Diencephalon (tissue), 1 donor: ENCODE measurements around the gene TNFRSF18. TPM values are rescaled to one million over a fixed set of nuclear protein-coding genes. Genes with fewer than 3 reads are reported as not detected.
A peak's percentile ranks its signal among the peaks of the same experiment; 100 is the strongest.

Source experiments
- small RNA-seq: library from RNA; depleted of rRNA; stranded (forward); fragments of <200 nt; gene quantifications from one replicate; pipeline ENCODE3, GENCODE V24; 2014
- total RNA-seq: library from RNA; depleted of rRNA; stranded (reverse); fragments of >200 nt; gene quantifications from one replicate; pipeline ENCODE4 v1.2.3, GENCODE V29; 2014

TNFRSF18 gene, protein sequence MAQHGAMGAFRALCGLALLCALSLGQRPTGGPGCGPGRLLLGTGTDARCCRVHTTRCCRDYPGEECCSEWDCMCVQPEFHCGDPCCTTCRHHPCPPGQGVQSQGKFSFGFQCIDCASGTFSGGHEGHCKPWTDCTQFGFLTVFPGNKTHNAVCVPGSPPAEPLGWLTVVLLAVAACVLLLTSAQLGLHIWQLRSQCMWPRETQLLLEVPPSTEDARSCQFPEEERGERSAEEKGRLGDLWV
- total RNA-seq = not detected

DNA sequence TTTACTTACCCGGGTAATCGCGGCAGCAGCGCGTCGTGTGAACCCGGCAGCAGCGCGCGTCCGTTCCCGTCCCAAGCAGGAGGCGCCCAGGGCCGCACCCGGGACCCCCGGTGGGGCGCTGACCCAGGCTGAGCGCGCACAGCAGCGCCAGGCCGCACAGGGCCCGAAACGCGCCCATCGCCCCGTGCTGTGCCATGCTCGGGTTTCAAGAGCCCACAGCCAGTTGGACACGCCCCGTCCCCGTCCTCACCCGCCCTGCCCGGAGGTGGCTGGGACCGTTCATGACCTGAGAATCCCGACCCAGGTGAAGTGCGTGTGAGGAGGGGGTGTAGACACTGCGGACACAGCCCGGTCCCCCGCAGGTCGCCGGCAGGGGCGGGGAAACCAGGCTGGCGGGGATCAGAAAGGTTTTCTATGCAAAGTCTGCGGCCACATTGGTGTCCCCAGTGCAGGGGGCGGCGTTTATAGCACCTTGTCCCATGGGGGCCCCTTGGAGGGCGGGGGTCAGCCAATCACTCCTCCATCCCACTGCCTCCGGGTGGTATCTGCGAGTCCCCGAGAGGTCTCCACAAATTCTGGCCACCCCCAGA, at the start of gene TNFRSF18:
Gene TNFRSF18 (minus strand): TSS at position 217 of the 590 bp plus-strand sequence. CDS start 21 bp downstream, at position 196.

DNA sequence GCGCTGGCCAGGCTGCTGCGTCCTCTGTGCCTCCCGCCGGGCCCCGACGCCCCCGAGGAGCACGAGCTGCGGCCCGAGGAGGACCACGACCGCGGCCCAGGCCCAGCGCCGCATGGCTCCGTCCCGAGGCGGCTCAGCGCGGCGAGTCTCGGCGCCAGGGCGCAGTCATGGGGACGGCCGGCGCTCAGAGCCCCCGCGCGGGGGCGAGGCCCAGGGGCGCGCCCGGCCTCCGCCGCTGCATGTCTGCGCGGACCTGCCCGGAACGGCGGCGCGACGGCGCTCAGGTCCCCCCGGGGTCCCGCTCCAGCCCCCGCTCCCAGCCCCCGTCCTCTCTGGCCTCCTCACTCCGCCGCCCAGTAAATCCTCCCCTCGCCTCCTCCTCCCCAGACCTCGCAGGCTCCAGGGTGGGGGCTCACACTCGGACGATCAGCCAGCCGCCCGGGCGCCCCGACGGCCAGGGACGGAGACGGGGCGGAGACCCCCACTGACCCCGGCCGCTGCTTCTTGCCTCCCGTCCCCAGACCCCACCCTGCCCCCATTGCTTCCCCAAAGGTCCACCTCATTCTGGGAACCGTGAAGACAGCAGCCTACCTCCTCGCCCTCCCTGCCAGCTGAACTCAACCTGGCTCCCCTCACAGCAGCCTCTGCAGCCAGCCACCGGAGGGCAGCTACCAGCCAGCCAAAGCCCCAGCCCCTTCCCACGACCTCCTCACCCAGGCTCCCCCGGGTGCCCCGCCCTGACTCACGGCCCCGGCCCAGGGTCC, 40.4 kb upstream of the TNFRSF18 start, which contains the start of gene C1QTNF12:
Gene C1QTNF12 (minus strand): TSS at position 146 of the 764 bp plus-strand sequence. CDS start 32 bp downstream, at position 114.

DNA sequence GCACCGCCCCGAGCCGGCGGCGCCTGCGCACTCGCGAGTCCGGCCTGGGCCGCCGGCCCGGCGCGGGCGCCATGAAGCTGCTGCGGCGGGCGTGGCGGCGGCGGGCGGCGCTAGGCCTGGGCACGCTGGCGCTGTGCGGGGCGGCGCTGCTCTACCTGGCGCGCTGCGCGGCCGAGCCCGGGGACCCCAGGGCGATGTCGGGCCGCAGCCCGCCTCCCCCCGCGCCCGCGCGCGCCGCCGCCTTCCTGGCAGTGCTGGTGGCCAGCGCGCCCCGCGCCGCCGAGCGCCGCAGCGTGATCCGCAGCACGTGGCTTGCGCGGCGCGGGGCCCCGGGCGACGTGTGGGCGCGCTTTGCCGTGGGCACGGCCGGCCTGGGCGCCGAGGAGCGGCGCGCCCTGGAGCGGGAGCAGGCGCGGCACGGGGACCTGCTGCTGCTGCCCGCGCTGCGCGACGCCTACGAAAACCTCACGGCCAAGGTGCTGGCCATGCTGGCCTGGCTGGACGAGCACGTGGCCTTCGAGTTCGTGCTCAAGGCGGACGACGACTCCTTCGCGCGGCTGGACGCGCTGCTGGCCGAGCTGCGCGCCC, 25.9 kb upstream of the TNFRSF18 start, which contains the start of gene B3GALT6:
Gene B3GALT6 (plus strand): TSS at position 30 of the 588 bp plus-strand sequence. CDS start 42 bp downstream, at position 72.

DNA sequence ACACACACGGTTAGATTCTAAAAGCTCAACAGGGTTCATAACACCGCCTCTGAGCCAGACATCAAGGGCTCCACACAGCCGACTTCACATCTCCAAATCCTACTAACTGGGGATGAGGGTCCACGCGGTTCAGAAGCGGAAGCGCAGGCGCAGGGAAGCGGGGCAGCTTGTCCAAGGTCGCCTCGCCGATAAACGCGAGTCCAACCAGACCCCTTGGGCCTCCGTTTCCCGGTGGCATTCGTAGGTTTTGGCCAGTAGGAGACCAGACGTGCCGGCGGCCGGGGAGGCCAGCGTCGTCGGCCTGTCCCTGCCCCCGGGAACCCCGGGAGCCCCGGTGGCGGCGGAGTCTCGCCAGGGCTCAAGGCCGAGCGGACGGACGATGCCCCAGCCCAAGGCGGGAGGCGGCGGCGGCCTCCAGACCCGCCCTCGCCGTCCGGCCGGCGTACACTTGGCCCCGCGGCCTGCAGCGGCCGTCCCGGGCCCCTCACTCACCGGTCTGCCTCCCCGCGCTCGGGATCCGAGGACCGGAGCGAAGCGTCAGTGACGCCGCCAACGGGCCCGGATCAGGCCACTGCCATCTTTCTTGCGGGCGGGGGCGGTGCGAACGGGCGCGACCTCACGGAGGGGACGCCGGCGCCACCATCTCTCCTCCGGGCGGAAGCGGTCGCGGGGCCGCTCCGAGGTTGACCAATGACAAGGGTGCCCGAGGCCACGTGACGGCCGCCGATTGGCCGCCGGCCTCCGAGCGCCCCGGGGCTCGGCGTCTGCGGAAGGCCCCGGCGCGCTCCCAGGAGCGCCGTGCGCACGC, 25.2 kb upstream of the TNFRSF18 start, which contains the start of gene SDF4:
Gene SDF4 (minus strand): TSS at position 602 of the 808 bp plus-strand sequence. CDS start 3,229 bp downstream, outside the sequence.

DNA sequence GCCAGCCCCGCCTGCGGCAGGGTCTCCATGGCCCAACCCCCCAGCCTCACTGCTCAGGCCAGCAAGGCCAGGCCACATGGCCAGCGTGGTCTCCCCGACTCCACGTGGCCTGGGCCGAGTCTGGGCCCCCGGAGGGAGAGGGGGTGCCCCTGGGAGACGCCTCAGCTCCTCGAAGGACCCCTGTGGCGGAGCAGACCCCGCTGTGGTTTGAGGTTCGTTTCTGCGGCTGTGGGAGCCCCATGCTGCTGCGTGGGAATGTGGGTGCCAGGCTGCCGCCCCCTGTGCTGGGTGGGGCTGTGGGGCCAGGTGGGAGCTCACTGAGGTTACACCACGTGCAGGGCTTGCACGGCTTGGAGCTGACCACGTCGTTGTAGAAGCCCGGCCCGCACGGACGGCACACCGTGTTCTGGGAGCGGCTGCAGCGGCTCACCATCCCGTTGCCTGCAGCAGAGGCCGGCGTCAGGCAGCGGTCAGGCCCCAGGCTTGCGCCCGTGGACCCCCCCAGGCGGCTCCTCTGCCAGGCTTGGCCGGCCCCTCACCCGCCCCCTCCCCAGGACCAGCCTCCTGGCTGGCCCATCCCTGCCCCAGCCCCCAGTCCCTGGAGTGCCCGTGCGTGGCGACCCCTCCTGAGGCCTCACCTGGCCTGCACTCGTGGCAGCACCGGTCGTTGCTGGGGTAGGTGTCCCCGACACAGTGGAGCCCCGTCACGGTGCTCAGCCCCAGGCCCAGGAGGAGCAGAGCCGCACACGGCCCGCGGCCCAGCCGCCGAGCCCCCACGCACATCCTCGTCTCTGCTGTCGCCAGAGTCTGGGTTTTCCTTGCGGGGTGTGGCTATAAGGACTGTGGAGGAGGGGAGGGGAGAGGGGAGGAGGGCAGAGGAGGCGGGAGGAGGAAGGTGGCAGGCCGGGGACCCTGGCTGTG, 7.2 kb upstream of the TNFRSF18 start, which contains the start of gene TNFRSF4:
Gene TNFRSF4 (minus strand): TSS at position 809 of the 921 bp plus-strand sequence. CDS start 26 bp downstream, at position 783.

DNA sequence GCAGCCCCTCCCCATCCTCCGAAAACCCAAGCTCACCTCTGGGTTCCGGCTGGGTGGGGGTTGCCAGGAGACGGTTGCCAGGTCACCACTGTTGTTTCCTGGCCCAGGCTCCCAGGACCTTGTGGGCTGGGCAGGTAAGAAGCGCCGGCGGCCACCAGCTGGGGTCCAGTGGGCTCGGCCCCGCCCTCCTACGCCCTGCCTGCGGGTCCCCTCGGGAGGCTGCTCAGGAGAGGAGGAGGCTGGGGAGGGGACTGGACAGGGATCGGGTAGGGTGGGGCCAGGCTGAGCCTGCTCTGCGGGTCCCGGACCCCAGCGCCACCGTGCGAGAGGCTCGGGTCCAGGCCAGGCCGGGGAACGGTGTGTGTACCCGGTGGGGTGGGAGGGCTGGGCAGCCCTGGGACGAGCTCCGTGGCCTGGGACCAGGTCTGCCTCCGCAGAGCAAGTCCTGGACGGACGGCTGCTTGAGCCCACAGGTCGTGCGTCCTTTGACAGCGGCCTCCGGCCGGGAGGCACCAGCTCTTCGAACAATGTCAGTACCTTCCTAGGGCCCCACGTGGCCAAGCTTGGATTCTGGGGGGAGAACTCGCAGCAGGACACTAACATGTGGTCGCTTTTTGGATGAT, 32.5 kb downstream of the TNFRSF18 start, which contains the start of gene TTLL10:
Gene TTLL10 (plus strand): TSS at position 88 of the 623 bp plus-strand sequence. CDS start 5,336 bp downstream, outside the sequence.

Small RNA genes within 50 kb of the gene (small RNA-seq; reads per million reads assigned to genes)
- gene MIR200A (0.15 reads per million), gene MIR200B (3.2 reads per million, percentile 90 among the genes with 10 or more reads in this experiment), gene MIR429 (0.26 reads per million, percentile 9 among the genes with 10 or more reads in this experiment)

Other genes starting within 250 kb of the TNFRSF18 start
- 46.8 TPM for gene NOC2L, start 247.3 kb downstream of the TNFRSF18 start, total RNA-seq
- gene KLHL17, start 246.0 kb downstream of the TNFRSF18 start, total RNA-seq = 6.9 TPM
- not detected for gene PLEKHN1, start 240.1 kb downstream of the TNFRSF18 start, total RNA-seq
- gene PERM1, start 224.5 kb downstream of the TNFRSF18 start, total RNA-seq = not detected
- 17.1 TPM for gene HES4, start 206.5 kb downstream of the TNFRSF18 start, total RNA-seq
- gene ISG15, start 193.1 kb downstream of the TNFRSF18 start, total RNA-seq = 39.7 TPM
- 120 TPM for gene AGRN, start 186.5 kb downstream of the TNFRSF18 start, total RNA-seq
- gene RNF223, start 132.3 kb downstream of the TNFRSF18 start, total RNA-seq = not detected
- 6.2 TPM for gene C1orf159, start 90.5 kb downstream of the TNFRSF18 start, total RNA-seq
- gene TTLL10, start 32.7 kb downstream of the TNFRSF18 start, total RNA-seq = 0.69 TPM
- not detected for gene TNFRSF4, start 7.6 kb upstream of the TNFRSF18 start, total RNA-seq
- 30.4 TPM for gene SDF4, start 25.4 kb upstream of the TNFRSF18 start, total RNA-seq
- 22.1 TPM for gene B3GALT6, start 25.6 kb upstream of the TNFRSF18 start, total RNA-seq
- gene C1QTNF12, start 40.1 kb upstream of the TNFRSF18 start, total RNA-seq = not detected
- gene UBE2J2, start 67.3 kb upstream of the TNFRSF18 start, total RNA-seq = 42.2 TPM
- gene SCNN1D, start 73.8 kb upstream of the TNFRSF18 start, total RNA-seq = 2.5 TPM
- gene ACAP3, start 101.3 kb upstream of the TNFRSF18 start, total RNA-seq = 61.6 TPM
- 15.2 TPM for gene PUSL1, start 102.0 kb upstream of the TNFRSF18 start, total RNA-seq
- 37.8 TPM for gene INTS11, start 118.1 kb upstream of the TNFRSF18 start, total RNA-seq
- 13.8 TPM for gene CPTP, start 118.2 kb upstream of the TNFRSF18 start, total RNA-seq
- gene TAS1R3, start 124.7 kb upstream of the TNFRSF18 start, total RNA-seq = 0.23 TPM
- 58.6 TPM for gene DVL1, start 142.8 kb upstream of the TNFRSF18 start, total RNA-seq
- gene MXRA8, start 152.0 kb upstream of the TNFRSF18 start, total RNA-seq = 11.5 TPM
- 39.2 TPM for gene AURKAIP1, start 168.6 kb upstream of the TNFRSF18 start, total RNA-seq
- 107 TPM for gene CCNL2, start 192.7 kb upstream of the TNFRSF18 start, total RNA-seq
- gene MRPL20, start 200.7 kb upstream of the TNFRSF18 start, total RNA-seq = 65.0 TPM
- gene ANKRD65, start 214.7 kb upstream of the TNFRSF18 start, total RNA-seq = 1.6 TPM
- gene VWA1, start 229.1 kb upstream of the TNFRSF18 start, total RNA-seq = 5.3 TPM
- gene ATAD3C, start 243.1 kb upstream of the TNFRSF18 start, total RNA-seq = not detected